A673 (cell line): ENCODE data around the gene CD86. TPM values are rescaled to one million over a fixed set of nuclear protein-coding genes. Genes with fewer than 3 reads are reported as not detected.
A peak's percentile ranks its signal among the peaks of the same experiment; 100 is the strongest.

Experiments used
- BruUV-seq: library from RNA; stranded (reverse); fragments of 400-500 nt; replicated peaks from 2 replicates; lab custom pipeline; 2021; lab: Mats Ljungman, UMichigan
- CTCF ChIA-PET: fragments of 300-600 bp; sonication (Branson Sonifier 250); formaldehyde crosslinking; loops from one replicate; lab custom pipeline; 2022; ENCODE audit warnings: antibody characterized with exemption; lab: Charles Lee
- POLR2A ChIA-PET: fragments of 300-600 bp; sonication (Branson Sonifier 250); formaldehyde crosslinking; loops from one replicate; lab custom pipeline; 2022; ENCODE audit warnings: antibody characterized with exemption; ENCODE audit not compliant: low non-redundant PET; lab: Charles Lee
- DNase-seq: peaks from one replicate; pipeline ENCODE4 v3.0.0-alpha.2; 2015; ENCODE audit warnings: low spot score
- H3K27ac ChIP-seq: fragments of 200-600 bp; sonication (generic); 2 replicates; pipeline ENCODE4 v1.5.1; 2016; ENCODE audit warnings: mixed run types, low read depth, mild to moderate bottlenecking, mixed read lengths, antibody characterized with exemption, low read length; ENCODE audit not compliant: poor library complexity, severe bottlenecking
- H3K27me3 ChIP-seq: fragments of 200-600 bp; sonication (generic); replicated peaks from 2 replicates; pipeline ENCODE4 v1.6.1; 2017; ENCODE audit warnings: mixed run types, low read depth, mild to moderate bottlenecking, mixed read lengths, antibody characterized with exemption, low read length; ENCODE audit not compliant: insufficient read depth, poor library complexity
- H3K36me3 ChIP-seq: fragments of 200-600 bp; sonication (generic); 2 replicates; pipeline ENCODE4 v1.6.1; 2016; ENCODE audit warnings: mixed run types, mild to moderate bottlenecking, mixed read lengths, antibody characterized with exemption, low read length; ENCODE audit not compliant: insufficient read depth, poor library complexity, severe bottlenecking
- H3K4me1 ChIP-seq: fragments of 200-600 bp; sonication (generic); 2 replicates; pipeline ENCODE4 v1.6.1; 2017; ENCODE audit warnings: mixed run types, mild to moderate bottlenecking, mixed read lengths, antibody characterized with exemption, low read length; ENCODE audit not compliant: insufficient read depth, poor library complexity, severe bottlenecking
- H3K4me3 ChIP-seq: fragments of 200-600 bp; sonication (generic); 2 replicates; pipeline ENCODE4 v1.5.1; 2016; ENCODE audit warnings: low read depth, mixed run types, mild to moderate bottlenecking, mixed read lengths, low read length; ENCODE audit not compliant: poor library complexity, severe bottlenecking
- H3K9me3 ChIP-seq: fragments of 200-600 bp; sonication (generic); 2 replicates; pipeline ENCODE4 v1.6.1; 2016; ENCODE audit warnings: mixed run types, low read depth, mild to moderate bottlenecking, mixed read lengths, antibody characterized with exemption, low read length; ENCODE audit not compliant: poor library complexity, severe bottlenecking
- EZH2 ChIP-seq: fragments of 200-600 bp; sonication (generic); IDR thresholded peaks from 2 replicates; pipeline ENCODE4 v1.6.1; 2017; ENCODE audit warnings: borderline replicate concordance, low read depth, mild to moderate bottlenecking, mixed read lengths, antibody characterized with exemption, low read length; ENCODE audit not compliant: poor library complexity, severe bottlenecking
- intact Hi-C: fragments of 100-400 bp; cut with micrococcal nuclease; formaldehyde crosslinking; loops from one replicate; pipeline ENCODE4 v1.10.0; 2022; ENCODE audit not compliant: unreplicated experiment
- total RNA-seq: library from RNA; stranded (reverse); gene quantifications from 2 replicates; pipeline ENCODE4 v1.2.3, GENCODE V29; 2021
- TF ChIP-seq, protein P1 (sequence below): fragments of 300-800, 200-600 bp; sonication (generic); conservative IDR thresholded peaks from 2 replicates; pipeline ENCODE4 v1.5.1; 2017; ENCODE audit warnings: low read depth, mild to moderate bottlenecking, antibody characterized with exemption, low read length, moderate library complexity, mixed read lengths

Gene CD86
- total RNA-seq, 1 experiment from 2014 or later = not detected

DNA sequence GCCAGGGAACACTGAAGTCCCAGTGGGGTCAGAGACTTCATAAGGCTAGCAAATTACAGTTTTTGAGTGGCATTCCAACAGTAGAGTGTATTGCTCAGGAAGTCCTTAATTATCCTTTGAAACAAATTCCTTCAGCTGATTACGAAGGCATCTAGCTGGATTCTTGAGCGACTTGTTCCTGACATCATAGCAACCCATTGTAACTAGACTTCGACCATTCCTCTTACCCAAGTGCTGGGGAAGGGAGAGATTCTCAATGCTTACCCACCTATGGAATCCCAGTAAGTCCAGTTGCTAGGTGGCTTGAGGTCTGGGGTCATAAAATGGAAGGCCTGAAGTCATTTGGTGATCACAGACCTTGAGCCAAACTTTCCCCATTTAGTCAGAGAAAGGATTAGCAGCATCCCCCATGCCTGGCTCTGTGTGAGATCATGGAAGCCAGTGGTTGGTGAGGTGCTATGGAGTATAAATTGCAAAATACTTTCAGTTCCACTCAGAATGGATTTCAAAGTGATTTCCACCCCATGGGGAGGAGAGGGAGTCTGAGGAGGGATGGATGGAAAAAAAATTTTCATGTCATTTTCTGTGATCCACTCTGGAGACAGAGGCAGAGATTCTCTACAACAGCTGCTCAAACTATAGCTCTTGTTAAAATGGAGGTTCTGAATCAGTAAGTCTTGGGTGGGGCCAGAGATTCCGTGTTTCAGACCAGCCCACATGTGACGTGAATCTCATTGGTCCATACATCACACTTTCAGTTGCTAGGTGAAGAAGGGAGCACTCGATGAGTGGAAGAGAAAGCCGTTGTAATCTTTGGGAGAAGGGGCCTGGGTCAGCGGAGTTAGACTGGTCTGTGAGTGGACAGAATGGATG lies 45.7 kb downstream of the CD86 start:
- intact Hi-C loops = loop anchor here (2.0 to 5.0 kb wide), 4 partner anchors 158 to 578 kb away; partner anchors contain the start of gene POLQ
- ChIA-PET POLR2A (no interaction called here), CTCF (interaction anchor here (0.5 to 1.0 kb wide), 5 partner anchors 158 to 578 kb away, joined by 3 to 9 read pairs (median 4); partner anchors contain the start of gene POLQ)
- DNase-seq = peak; percentile 61
- no peak overlapping the region for H3K27ac ChIP-seq
- TF ChIP-seq EZH2 = no peak
- TF ChIP-seq, protein P1, sequence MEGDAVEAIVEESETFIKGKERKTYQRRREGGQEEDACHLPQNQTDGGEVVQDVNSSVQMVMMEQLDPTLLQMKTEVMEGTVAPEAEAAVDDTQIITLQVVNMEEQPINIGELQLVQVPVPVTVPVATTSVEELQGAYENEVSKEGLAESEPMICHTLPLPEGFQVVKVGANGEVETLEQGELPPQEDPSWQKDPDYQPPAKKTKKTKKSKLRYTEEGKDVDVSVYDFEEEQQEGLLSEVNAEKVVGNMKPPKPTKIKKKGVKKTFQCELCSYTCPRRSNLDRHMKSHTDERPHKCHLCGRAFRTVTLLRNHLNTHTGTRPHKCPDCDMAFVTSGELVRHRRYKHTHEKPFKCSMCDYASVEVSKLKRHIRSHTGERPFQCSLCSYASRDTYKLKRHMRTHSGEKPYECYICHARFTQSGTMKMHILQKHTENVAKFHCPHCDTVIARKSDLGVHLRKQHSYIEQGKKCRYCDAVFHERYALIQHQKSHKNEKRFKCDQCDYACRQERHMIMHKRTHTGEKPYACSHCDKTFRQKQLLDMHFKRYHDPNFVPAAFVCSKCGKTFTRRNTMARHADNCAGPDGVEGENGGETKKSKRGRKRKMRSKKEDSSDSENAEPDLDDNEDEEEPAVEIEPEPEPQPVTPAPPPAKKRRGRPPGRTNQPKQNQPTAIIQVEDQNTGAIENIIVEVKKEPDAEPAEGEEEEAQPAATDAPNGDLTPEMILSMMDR = no peak
- H3K27me3 ChIP-seq = no peaks in the 10 kb centered on the region
- H3K9me3 ChIP-seq = no peaks in the 10 kb centered on the region
- no peaks in the 10 kb centered on the region for H3K36me3 ChIP-seq
- BruUV-seq = no TSS peak
- H3K4me1 ChIP-seq = peaks cover 7% of the 10 kb centered on the region
- H3K4me3 ChIP-seq = no peak overlapping the region

DNA sequence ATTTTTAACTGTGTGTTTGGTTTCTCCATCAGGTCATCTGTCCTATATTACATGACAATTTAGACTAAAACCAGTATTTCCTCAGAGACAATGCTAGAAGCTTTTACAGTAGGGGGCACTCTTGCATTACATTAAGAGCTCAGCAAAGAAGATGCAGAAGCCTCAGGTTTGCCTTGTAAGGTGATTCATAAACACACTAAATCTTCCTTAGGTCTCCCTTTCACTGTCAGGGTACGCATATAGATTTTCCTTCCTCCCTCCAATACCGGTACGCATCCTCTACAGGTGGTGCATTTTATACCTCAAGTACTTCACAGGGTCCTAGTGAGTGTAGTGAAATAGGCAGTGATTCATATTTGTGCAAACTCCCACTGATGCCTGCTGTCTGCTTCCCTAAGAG lies 46.5 kb downstream of the CD86 start:
- H3K27me3 ChIP-seq = no peaks in the 10 kb centered on the region
- no TSS peak for BruUV-seq
- H3K36me3 ChIP-seq = no peaks in the 10 kb centered on the region
- H3K9me3 ChIP-seq = no peaks in the 10 kb centered on the region
- peak; percentile 78 for DNase-seq
- no peak for TF ChIP-seq EZH2
- TF ChIP-seq, protein P1 = peak; percentile 71
- ChIA-PET POLR2A (no interaction called here), CTCF (interaction anchor here (0.5 to 1.0 kb wide), 7 partner anchors 14 to 1011 kb away, joined by 3 to 14 read pairs (median 6); partner anchors contain the start of gene POLQ)
- intact Hi-C loops = loop anchor here (2.0 to 5.0 kb wide), 5 partner anchors 157 to 577 kb away; partner anchors contain the start of gene POLQ
- no peak overlapping the region for H3K4me3 ChIP-seq
- H3K4me1 ChIP-seq = peaks cover 7% of the 10 kb centered on the region
- H3K27ac ChIP-seq = no peak overlapping the region

DNA sequence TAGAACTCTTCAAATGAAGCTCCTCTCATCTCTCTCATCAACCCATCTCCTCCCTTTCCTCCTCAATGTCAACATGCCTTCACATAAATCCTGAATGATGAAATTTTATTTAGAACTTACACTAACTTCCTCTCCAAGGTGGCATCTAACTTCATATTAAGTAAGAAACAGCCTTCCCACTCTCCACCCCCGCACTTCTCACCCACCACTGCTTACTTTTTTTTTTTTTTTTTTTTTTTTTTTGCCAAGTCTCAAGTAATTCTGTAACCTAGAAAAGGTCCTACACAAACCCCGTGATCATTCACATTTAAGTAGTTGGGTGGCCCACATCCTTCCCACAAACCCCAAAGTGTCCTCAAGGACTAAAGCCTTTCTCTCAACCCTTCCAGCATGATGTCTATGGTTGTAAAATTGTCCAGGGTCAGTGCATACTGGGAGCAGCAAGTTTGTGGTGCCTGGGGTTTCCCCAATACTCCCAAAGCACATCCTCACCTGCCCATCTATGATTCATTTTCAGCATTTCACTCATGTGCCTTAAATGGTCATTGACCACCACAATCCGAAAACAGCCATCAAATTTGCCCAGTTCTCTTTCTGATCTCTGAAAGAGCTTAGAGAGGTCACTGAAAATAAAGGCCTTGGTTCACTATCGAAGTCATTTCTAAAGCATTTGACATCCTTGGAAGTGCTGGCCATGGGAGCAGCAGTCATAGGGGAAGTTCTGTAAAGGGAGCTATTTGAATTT lies 47.2 kb downstream of the CD86 start:
- POLR2A ChIA-PET = no interaction called here
- Histone ChIP-seq H3K27me3 (no peaks in the 10 kb centered on the region), H3K27ac (no peak overlapping the region), H3K9me3 (no peaks in the 10 kb centered on the region), H3K4me3 (no peak overlapping the region), H3K36me3 (no peaks in the 10 kb centered on the region), H3K4me1 (peaks cover 7% of the 10 kb centered on the region)
- no TSS peak for BruUV-seq
- DNase-seq = no peak
- CTCF ChIA-PET = interaction anchor here (0.5 to 1.0 kb wide), 4 partner anchors 156 to 1010 kb away, joined by 3 to 14 read pairs (median 8); no protein-coding TSS in a partner anchor
- intact Hi-C loops = loop anchor here (2.0 to 5.0 kb wide), 3 partner anchors 198 to 555 kb away; partner anchors contain the start of gene POLQ
- no peak for TF ChIP-seq EZH2
- TF ChIP-seq, protein P1 = no peak
